Left ventricle myocardium inferior (tissue), 1 donor: ENCODE data around the gene THADA. TPM values are rescaled to one million over a fixed set of nuclear protein-coding genes. Genes with fewer than 3 reads are reported as not detected.

Experiments
- DNase-seq: peaks from one replicate; pipeline ENCODE4 v3.0.0-alpha.2; 2020
- H3K27ac ChIP-seq: fragments of 200-600 bp; replicated peaks from 2 replicates; pipeline ENCODE4 v1.8.0; 2021
- H3K27me3 ChIP-seq: fragments of 200-600 bp; 2 replicates; pipeline ENCODE4 v1.8.0; 2021; ENCODE audit warnings: low read depth
- H3K36me3 ChIP-seq: fragments of 200-600 bp; 2 replicates; pipeline ENCODE4 v1.8.0; 2021
- H3K4me1 ChIP-seq: fragments of 200-600 bp; 2 replicates; pipeline ENCODE4 v1.8.0; 2021
- H3K4me3 ChIP-seq: fragments of 200-600 bp; 2 replicates; pipeline ENCODE4 v1.8.0; 2021; ENCODE audit warnings: mild to moderate bottlenecking, moderate library complexity
- H3K9me3 ChIP-seq: fragments of 200-600 bp; replicated peaks from 2 replicates; pipeline ENCODE4 v1.8.0; 2021
- intact Hi-C: fragments of 100-400 bp; cut with micrococcal nuclease; formaldehyde crosslinking; loops from one replicate; pipeline ENCODE4 v1.11.0; 2022
- total RNA-seq: library from RNA; stranded (reverse); fragmentation: NEBNext Ultra II Directional; extraction: Animal tissue kit (Norgen Biotek cat#: 25700); gene quantifications from one replicate; pipeline ENCODE4 v1.2.1, GENCODE V29; 2021
- TF ChIP-seq, protein P1 (sequence below): fragments of 200-600 bp; IDR thresholded peaks from 2 replicates; pipeline ENCODE4 v1.8.0; 2021; ENCODE audit warnings: antibody characterized with exemption, mild to moderate bottlenecking, borderline replicate concordance
- donor health status: DM: no; HTN: yes; CAD: no; lungs with severe emphysema.

THADA gene
- total RNA-seq, 1 donor from 2014 or later, result 15.4 TPM

DNA sequence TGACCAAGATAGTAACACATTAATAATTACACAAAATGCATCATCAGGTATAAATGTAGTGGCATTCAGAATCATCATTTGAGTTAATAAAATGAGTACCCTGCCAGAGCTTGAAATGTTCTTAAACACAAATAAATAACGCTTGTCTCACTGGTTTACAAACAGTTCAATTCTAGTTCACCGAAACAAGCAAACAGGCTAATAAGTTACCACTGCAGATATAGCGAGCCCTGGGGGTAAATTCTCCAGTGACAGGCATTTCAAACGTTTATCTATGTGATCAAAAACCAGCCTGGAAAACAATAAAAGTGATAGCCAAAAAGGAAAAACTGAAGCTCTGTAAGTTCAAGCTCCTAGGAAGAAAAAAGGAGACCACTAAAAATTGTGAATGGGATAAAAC is 152.6 kb downstream of the THADA start:
- Histone ChIP-seq H3K4me3 (no peak overlapping the region), H3K27ac (no peak overlapping the region), H3K9me3 (no peaks in the 10 kb centered on the region), H3K36me3 (no peaks in the 10 kb centered on the region), H3K27me3 (no peaks in the 10 kb centered on the region), H3K4me1 (peaks cover 14% of the 10 kb centered on the region)
- TF ChIP-seq, protein P1, sequence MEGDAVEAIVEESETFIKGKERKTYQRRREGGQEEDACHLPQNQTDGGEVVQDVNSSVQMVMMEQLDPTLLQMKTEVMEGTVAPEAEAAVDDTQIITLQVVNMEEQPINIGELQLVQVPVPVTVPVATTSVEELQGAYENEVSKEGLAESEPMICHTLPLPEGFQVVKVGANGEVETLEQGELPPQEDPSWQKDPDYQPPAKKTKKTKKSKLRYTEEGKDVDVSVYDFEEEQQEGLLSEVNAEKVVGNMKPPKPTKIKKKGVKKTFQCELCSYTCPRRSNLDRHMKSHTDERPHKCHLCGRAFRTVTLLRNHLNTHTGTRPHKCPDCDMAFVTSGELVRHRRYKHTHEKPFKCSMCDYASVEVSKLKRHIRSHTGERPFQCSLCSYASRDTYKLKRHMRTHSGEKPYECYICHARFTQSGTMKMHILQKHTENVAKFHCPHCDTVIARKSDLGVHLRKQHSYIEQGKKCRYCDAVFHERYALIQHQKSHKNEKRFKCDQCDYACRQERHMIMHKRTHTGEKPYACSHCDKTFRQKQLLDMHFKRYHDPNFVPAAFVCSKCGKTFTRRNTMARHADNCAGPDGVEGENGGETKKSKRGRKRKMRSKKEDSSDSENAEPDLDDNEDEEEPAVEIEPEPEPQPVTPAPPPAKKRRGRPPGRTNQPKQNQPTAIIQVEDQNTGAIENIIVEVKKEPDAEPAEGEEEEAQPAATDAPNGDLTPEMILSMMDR, result no peak
- DNase-seq, result no peak
- intact Hi-C loops, result no loop called here

DNA sequence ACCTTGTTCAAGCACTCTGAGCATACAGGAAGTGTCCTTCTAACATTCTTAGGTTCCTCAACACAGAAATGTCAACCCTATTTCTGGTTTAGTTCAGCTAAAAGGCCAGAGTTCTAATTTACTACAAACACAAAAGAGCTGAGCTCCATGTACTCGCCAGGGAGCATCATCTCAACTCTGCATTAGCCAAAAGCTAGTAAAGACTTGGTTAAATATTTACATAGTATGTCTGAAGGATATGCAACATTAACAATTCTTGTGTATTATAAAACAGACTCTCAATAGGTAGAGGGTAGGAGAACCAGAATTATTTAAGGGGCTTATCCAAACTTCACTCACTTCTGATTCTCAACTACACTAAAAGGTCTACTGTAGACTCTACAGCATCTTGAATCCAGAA is 154.6 kb downstream of the THADA start:
- H3K27ac ChIP-seq, result no peak overlapping the region
- intact Hi-C loops, result no loop called here

DNA sequence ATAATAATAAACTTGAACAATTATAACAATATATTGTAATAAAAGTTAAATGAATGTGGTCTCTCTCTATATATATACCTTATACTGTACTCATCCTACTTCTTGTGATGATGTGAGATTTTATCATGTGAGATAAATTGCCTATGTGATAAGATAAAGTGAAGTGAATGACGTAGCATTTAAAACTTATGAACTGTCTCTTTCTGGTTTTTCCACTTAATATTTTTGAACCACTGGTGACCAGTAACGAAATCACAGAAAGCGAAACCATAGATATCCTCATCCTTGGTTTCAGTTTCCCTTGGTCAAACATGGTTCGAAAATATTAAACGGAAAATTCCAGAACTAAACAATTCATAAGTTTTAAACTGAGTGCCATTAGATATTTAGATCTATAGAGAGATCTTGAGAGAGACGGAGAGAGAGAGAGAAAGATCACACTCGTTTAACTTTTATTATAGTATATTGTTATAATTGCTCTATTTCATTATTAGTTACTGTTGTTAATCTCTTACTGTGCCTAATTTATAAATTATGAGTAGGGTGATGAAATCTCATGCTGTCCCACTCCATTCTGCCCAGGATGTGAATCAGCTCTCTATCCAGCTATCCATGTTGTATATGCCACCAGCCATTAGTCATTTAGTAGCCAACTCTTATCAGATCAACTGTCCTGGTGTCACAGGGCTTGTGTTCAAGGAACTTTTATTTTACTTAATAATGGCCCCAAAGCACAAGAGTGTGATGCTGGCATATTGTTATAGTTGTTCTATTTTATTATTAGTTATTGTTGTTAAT is 156.8 kb downstream of the THADA start:
- Histone ChIP-seq H3K36me3 (no peaks in the 10 kb centered on the region), H3K27ac (no peak overlapping the region), H3K9me3 (no peaks in the 10 kb centered on the region), H3K4me1 (no peaks in the 10 kb centered on the region), H3K27me3 (no peaks in the 10 kb centered on the region), H3K4me3 (no peak overlapping the region)
- TF ChIP-seq, protein P1, result no peak
- intact Hi-C loops, result no loop called here
- no peak for DNase-seq

More for the DNA sequence above, 154.6 kb downstream of the THADA start:
- no peaks in the 10 kb centered on the region for H3K36me3 ChIP-seq
- H3K9me3 ChIP-seq, result no peaks in the 10 kb centered on the region
- TF ChIP-seq, protein P1, result no peak
- peaks cover 12% of the 10 kb centered on the region for H3K4me1 ChIP-seq
- no peaks in the 10 kb centered on the region for H3K27me3 ChIP-seq
- no peak overlapping the region for H3K4me3 ChIP-seq
- no peak for DNase-seq

DNA sequence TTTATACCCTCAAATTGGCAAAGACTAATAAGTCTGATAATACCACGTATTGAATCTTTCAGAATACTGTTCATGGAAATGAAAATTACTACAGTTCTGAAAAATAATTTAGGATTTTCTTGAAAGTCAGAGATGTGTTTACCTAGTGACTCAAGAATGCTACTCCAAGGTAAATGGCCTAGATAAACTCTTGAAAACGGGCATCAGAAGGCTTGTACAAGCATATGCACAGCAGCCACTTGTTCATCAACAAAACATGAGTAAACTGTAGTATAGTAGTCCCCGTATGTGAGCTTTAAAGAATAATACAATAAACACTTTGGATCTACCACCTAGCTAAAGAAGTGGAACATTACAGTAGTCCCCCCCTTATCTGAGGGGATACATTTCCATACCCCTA is 157.5 kb downstream of the THADA start:
- H3K4me1 ChIP-seq, result no peaks in the 10 kb centered on the region
- H3K27ac ChIP-seq, result no peak overlapping the region
- TF ChIP-seq, protein P1, result no peak
- H3K36me3 ChIP-seq, result no peaks in the 10 kb centered on the region
- H3K27me3 ChIP-seq, result no peaks in the 10 kb centered on the region
- H3K9me3 ChIP-seq, result no peaks in the 10 kb centered on the region
- no peak for DNase-seq
- intact Hi-C loops, result no loop called here
- H3K4me3 ChIP-seq, result no peak overlapping the region

DNA sequence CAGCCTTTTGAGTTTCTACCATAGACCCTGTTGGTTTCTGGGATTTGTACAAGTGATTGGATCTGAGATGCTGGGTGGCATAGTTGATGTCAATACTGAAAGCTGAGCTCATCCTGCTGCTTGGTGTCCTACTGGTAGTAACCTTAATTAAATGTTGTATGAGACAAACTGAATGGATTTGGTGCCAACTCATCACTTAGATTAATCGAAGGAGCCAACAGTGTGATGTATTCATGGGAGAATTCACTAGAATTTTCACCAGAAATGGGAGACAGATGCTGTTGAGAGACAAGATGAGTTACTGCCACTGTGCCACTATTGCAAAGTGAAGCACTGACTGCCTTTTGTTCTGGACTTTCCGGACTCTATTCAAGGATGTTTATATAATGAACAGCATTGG is 158.5 kb downstream of the THADA start:
- no peaks in the 10 kb centered on the region for H3K4me1 ChIP-seq
- no peaks in the 10 kb centered on the region for H3K36me3 ChIP-seq
- no peak overlapping the region for H3K27ac ChIP-seq
- H3K27me3 ChIP-seq, result no peaks in the 10 kb centered on the region
- TF ChIP-seq, protein P1, result no peak
- intact Hi-C loops, result no loop called here
- H3K9me3 ChIP-seq, result no peaks in the 10 kb centered on the region
- DNase-seq, result no peak
- no peak overlapping the region for H3K4me3 ChIP-seq
